ENCODE data around the gene KDM1A. TPM values are rescaled to one million over a fixed set of nuclear protein-coding genes. Genes with fewer than 3 reads are reported as not detected.

The KDM1A gene
- total and polyA plus RNA-seq, 10 of the 15 experiments (the other 5 are each of a cell fraction or from before 2014, with no cell fraction given): 39.2 to 118 (median 98.9) TPM

GRCh38 chr1:23116921-23117699 is 97.8 kb downstream of the KDM1A start:
- 50% methylated on average over 2 of the region's 2 CpGs for WGBS (ENCODE audit: insufficient coverage, insufficient replicate concordance, low lambda C conversion rate, missing lambda C conversion rate)
- Histone ChIP-seq H4K20me1 (ENCODE audit: control insufficient read depth, insufficient read depth) (no peaks in the 10 kb centered on the region), H2AFZ (ENCODE audit: control insufficient read depth, low read depth, low read length) (no peak overlapping the region), H3K27me3 (replicated peaks in 1 of 2; ENCODE audit: control insufficient read depth in 2 of 2, insufficient read depth in 2 of 2, low read length in 1 of 2) (no peaks in the 10 kb centered on the region), H3K4me2 (ENCODE audit: control insufficient read depth, insufficient read depth) (no peak overlapping the region), H3K4me1 (ENCODE audit: control insufficient read depth, insufficient read depth, low read length) (peaks cover 54% of the 10 kb centered on the region), H3K79me2 (ENCODE audit: control insufficient read depth, insufficient read depth, low read length) (peaks cover 35% of the 10 kb centered on the region), H3K36me3 (ENCODE audit: control insufficient read depth in 2 of 2, insufficient read depth in 2 of 2, low read length in 1 of 2) (no peaks in the 10 kb centered on the region), H3K9me3 (replicated peaks; ENCODE audit: control insufficient read depth, insufficient read depth, low read length) (no peaks in the 10 kb centered on the region; the same call in 2 of the 3 replicates), H3K27ac (ENCODE audit: control insufficient read depth, insufficient read depth) (no peak overlapping the region), H3K9ac (ENCODE audit: control insufficient read depth, insufficient read depth, low read length) (no peak overlapping the region), H3K4me3 (no peak overlapping the region)
- intact Hi-C loops (cut with micrococcal nuclease; ENCODE audit: unreplicated experiment): no loop called here
- DNase-seq (ENCODE audit: low read depth, low spot score): no peak
- ChIA-PET POLR2A (interaction anchor here (0.7 kb wide), 1 partner anchor 1940 kb away, joined by 3 read pairs; no protein-coding TSS in a partner anchor), CTCF (interaction anchor here (5.2 to 10.5 kb wide), 2 partner anchors 16 to 17 kb away, joined by 35 to 93 read pairs; no protein-coding TSS in a partner anchor), RAD21 (ENCODE audit: unreplicated experiment) (interaction anchor here (3.4 kb wide), 1 partner anchor 66 kb away, joined by 19 read pairs; no protein-coding TSS in a partner anchor), SMC1A (ENCODE audit: uncharacterized antibody, unreplicated experiment) (interaction anchor here (15.1 to 17.6 kb wide), 2 partner anchors 16 to 63 kb away, joined by 188 to 199 read pairs; no protein-coding TSS in a partner anchor)
- FAIRE-seq: no peak
- in situ Hi-C loops (cut with MboI): no loop called here
- BruUV-seq (replicated peaks): no TSS peak
- no peak for ATAC-seq
- TF ChIP-seq MXI1 (IDR thresholded peaks at IDR 0.05; ENCODE audit: low read depth, low read length): no peak
- no peak for TF ChIP-seq MAX (IDR thresholded peaks at IDR 0.05; ENCODE audit: low read depth, low read length)
- TF ChIP-seq DPF2 (IDR thresholded peaks at IDR 0.05): no peak
- no peak for TF ChIP-seq ZNF274 (IDR thresholded peaks at IDR 0.05; ENCODE audit: insufficient read depth, insufficient read length)
- TF ChIP-seq CREM (IDR thresholded peaks at IDR 0.05; ENCODE audit: low read depth): no peak
- no peak for TF ChIP-seq SUZ12 (IDR thresholded peaks at IDR 0.05; ENCODE audit: unreplicated experiment)
- TF ChIP-seq NR2C1 (IDR thresholded peaks at IDR 0.05): no peak
- no peak for TF ChIP-seq RAD21 (IDR thresholded peaks at IDR 0.05; ENCODE audit: insufficient read depth, low read depth, low read length)
- TF ChIP-seq, protein P1, sequence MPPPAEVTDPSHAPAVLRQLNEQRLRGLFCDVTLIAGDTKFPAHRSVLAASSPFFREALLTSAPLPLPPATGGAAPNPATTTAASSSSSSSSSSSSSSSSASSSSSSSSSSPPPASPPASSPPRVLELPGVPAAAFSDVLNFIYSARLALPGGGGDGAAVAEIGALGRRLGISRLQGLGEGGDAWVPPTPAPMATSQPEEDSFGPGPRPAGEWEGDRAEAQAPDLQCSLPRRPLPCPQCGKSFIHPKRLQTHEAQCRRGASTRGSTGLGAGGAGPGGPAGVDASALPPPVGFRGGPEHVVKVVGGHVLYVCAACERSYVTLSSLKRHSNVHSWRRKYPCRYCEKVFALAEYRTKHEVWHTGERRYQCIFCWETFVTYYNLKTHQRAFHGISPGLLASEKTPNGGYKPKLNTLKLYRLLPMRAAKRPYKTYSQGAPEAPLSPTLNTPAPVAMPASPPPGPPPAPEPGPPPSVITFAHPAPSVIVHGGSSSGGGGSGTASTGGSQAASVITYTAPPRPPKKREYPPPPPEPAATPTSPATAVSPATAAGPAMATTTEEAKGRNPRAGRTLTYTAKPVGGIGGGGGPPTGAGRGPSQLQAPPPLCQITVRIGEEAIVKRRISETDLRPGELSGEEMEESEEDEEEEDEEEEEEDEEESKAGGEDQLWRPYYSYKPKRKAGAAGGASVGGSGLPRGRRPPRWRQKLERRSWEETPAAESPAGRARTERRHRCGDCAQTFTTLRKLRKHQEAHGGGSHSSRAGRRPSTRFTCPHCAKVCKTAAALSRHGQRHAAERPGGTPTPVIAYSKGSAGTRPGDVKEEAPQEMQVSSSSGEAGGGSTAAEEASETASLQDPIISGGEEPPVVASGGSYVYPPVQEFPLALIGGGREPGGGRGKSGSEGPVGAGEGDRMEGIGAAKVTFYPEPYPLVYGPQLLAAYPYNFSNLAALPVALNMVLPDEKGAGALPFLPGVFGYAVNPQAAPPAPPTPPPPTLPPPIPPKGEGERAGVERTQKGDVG (CRISPR knock-in tag; IDR thresholded peaks at IDR 0.05): no peak
- TF ChIP-seq GABPA (IDR thresholded peaks at IDR 0.05; ENCODE audit: low read depth): no peak
- no peak for TF ChIP-seq PML (IDR thresholded peaks at IDR 0.05; ENCODE audit: low read length)

All from GM12878 (cell line).